C4-2B (cell line): ENCODE data around the gene EDC3.

ENCODE experiments used
- H3K27ac ChIP-seq: fragments of 450-650 bp; 2 replicates; pipeline ENCODE4 v1.5.1; 2017
- ZFX ChIP-seq: fragments of 450-650 bp; IDR thresholded peaks from 2 replicates; pipeline ENCODE4 v1.6.1; 2017
- TF ChIP-seq, protein P1 (sequence below): fragments of 450-650 bp; conservative IDR thresholded peaks from 2 replicates; pipeline ENCODE4 v1.5.1; 2017; ENCODE audit warnings: mild to moderate bottlenecking

EDC3 gene

DNA sequence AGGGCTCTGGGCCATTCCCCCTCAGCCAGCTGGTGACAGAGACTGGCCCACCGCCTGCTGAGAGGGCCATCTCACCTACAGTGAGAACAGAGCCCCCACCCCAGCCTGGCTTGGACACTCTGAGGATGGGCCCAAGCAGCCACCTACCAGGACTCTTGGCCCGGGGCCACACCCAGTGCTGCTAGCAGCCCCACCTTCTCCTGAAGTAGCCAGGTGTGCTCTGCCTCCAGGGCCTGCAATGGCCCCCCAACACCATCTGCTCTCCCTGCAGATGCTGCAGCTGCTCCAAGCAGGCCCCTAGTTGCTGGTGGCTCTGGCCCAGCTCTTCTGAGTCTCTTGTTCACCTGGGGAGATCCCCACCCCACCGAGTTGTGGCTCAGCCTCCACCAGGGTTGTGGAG is 87.0 kb downstream of the EDC3 start:
- H3K27ac ChIP-seq: no peak overlapping the region
- TF ChIP-seq ZFX: no peak
- TF ChIP-seq, protein P1, sequence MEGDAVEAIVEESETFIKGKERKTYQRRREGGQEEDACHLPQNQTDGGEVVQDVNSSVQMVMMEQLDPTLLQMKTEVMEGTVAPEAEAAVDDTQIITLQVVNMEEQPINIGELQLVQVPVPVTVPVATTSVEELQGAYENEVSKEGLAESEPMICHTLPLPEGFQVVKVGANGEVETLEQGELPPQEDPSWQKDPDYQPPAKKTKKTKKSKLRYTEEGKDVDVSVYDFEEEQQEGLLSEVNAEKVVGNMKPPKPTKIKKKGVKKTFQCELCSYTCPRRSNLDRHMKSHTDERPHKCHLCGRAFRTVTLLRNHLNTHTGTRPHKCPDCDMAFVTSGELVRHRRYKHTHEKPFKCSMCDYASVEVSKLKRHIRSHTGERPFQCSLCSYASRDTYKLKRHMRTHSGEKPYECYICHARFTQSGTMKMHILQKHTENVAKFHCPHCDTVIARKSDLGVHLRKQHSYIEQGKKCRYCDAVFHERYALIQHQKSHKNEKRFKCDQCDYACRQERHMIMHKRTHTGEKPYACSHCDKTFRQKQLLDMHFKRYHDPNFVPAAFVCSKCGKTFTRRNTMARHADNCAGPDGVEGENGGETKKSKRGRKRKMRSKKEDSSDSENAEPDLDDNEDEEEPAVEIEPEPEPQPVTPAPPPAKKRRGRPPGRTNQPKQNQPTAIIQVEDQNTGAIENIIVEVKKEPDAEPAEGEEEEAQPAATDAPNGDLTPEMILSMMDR: no peak

DNA sequence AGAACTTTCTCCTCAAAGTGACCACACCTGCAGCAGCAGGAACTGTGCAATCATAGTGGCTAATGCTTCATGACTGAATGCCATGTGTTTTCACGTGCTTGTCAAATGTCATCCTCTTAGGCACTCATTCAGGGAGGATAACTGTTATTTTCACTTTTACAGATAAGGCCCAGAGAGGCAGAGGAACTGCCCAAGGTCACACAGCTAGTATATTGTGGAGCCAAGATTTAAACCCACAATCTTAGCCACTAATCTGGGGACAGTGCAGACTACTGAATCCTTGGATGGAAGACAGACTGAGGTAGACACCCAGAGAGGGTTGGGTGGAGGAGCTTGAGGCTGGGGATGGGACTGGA is 90.1 kb downstream of the EDC3 start:
- H3K27ac ChIP-seq: no peak overlapping the region
- TF ChIP-seq, protein P1: no peak
- no peak for TF ChIP-seq ZFX

DNA sequence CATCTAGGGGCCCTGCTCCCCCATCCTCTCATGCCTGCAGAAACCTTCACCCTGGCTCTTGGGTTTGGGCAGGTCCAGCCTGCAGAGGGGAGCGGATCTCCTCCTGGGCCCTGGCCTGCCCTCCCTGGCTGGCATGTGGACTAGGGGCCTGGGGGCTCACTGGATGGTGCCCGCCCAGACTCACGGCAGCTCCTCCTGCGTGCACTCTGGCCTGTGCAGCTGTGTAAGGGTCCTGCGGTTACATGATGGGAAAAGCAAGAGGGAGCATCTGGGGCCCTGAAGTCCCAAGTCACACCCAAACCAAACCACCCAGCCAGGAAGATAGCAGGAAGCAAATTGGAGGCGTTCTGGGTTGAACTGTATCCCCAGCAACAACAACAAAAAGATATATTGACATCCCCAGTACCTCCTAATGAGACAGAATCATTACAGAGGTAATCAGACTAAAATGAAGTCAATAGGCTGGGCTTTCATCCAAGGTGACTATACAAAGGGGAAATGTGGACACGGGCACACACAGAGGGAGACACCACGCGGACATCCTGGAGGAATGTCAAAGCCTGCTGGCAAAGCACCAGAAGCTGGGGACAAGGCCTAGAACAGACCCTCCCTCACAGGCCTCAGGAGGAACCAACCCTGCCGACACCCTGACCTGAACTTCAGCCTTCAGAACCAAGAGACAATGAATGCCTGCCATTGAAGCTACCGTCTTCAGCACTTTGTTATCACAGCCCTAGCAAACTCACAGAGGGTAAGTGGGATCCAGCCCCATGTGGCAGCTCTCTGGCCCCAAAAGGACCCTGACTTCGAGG is 90.6 kb downstream of the EDC3 start:
- TF ChIP-seq ZFX: no peak
- TF ChIP-seq, protein P1: no peak

DNA sequence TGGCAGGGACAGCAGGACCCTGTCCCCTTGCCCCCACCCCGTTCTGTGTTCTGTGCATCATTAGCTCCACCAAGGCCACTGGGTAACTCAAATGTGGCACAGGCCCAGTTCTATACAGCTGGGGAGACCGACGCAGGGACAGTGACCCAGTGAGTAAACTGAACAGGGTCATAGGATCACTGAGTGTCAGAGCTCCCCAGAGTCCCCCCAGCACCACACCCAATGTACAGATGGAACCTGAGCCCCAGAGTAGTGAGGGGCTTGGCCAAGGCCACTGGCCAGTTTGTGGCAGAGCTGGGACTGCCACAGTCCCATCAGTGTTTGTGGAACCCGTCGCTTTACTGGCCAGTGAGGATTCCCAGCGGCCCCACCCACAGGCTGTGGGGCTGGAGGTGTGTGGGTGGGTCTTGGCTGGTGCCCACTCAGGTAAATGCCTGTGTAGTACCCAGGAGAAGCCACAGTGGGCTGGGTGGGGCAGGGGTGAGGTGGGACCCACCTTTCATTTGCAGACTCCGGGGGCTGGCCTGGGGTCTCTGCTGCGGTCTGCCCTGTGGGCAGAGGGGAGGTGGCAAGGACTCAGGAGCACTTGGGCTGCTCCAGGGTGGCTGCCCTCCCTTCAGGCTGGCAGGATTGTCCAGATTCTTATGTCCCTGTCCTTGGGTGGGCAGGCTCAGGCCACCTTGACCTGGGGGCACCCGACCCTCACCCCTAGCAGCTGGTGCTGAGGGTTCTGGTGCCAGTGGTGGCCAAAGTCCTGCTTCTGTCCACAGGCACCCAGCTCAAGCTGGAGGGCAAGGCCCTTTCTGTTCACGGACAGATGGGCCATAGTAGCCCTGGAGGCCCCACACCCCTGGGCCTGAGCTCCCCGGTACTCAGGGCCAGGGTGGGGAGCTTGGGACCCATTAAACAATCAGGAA is 91.8 kb downstream of the EDC3 start:
- H3K27ac ChIP-seq: no peak overlapping the region
- no peak for TF ChIP-seq ZFX
- TF ChIP-seq, protein P1: no peak

More for the DNA sequence above, 90.6 kb downstream of the EDC3 start:
- H3K27ac ChIP-seq: no peak overlapping the region

DNA sequence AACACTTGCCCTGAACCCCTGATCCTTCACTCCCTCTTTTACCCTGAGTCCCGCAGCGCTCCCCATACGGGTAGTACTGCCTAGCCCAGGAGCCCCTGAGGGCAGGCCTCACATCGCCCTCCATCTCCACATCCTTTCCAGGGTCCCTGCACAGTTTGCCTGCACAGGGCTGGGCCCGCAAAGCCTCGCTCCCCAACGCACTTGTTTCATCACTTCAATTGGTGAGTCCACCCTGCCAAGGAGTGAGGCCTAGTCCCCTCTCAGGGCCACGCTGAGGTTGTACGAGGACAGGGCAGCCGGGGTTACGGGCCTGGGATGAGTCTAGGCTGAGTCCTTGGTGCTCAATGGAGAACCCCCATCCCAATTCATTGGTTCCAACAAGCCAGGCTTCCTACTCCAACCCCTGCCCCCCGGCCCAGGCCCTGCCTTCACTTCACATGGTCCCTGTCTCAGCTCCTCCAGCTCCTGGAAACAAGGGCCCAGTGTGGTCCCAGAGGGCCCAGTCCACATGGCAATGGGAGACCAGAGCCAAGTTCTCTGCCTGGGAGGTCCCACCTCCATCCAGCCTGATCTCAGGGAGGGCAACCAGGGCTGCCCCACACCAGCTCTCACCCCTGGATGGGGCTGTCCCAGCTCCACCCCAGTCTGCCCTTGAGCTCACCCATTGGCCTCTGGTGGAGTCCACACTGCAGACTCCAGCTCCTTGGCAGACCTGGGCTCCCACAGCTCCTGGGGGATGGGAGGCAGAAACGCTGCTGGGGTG is 92.6 kb downstream of the EDC3 start:
- TF ChIP-seq, protein P1: no peak
- H3K27ac ChIP-seq: no peak overlapping the region

DNA sequence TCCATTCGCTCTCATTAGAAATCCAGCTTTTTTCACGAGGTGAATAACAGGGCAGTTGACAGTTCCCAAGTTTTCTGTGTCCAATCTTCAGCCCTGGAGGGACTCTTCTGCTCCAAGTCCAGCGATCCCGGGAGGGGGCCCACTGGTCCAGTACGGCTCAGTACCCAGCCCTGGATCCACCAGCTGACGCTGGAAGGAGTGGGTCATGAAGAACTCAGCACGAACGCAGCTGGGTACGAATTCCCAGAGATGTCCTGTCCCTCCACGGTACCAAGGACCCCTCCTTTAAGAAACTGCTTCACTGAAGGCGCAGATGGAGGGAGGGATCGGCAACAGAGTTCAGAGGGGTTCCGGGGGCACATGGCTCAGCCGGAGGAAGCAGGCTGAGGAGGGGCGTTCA is 96.7 kb downstream of the EDC3 start:
- TF ChIP-seq, protein P1: no peak
- no peak for TF ChIP-seq ZFX
- H3K27ac ChIP-seq: peak overlapping the region; percentile 95
